Measurements from ENCODE around the gene DYNLL1.

GRCh38 chr12:120467439-120467838 is 28.5 kb upstream of the DYNLL1 start:
- TF ChIP-seq CTCF (IDR thresholded peaks at IDR 0.05; ENCODE audit: extremely low read depth in 1 of 2, insufficient read depth in 1 of 2, low read depth in 1 of 2, low read length in 2 of 2) (no peak), POLR2A (IDR thresholded peaks at IDR 0.05; ENCODE audit: low read depth, low read length) (no peak)
